Measurements from ENCODE around the gene CACNA2D4. TPM values are rescaled to one million over a fixed set of nuclear protein-coding genes. Genes with fewer than 3 reads are reported as not detected.

The CACNA2D4 gene
- total RNA-seq, 1 donor from 2014 or later: 8.6 TPM

GRCh38 chr12:1933342-1934051 lies 15.0 kb upstream of the CACNA2D4 start:
- no peak for DNase-seq (ENCODE audit: low spot score)

DNA sequence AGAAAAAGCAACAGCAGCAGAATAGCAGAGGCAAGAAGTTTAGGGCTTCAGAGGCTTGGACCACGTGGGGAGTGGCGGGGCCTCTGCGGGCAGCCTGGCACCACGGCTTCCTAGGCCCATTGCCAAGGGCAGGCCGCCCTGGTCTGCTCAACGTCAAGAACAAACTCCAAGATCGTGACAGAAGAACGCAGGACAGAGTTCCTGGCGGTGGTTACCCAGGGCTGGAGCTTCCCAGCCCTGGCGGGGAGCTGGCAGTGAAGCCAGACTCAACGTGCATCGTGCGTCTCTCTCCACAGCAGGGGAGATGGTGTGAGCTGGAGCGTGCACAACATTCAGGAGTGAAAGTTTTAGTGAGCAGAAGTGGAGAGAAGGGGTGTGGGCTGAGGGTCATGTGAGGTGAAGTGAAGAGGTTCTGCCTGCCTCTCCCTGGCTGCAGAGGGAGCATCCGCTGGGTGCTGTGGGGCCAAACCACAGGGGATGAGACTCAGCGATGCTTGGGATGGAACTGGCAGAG lies 13.9 kb upstream of the CACNA2D4 start:
- DNase-seq (ENCODE audit: low spot score): peak; percentile 71

GRCh38 chr12:1931642-1932041 lies 13.2 kb upstream of the CACNA2D4 start:
- no peak for DNase-seq (ENCODE audit: low spot score)

GRCh38 chr12:1930803-1931597 lies 12.5 kb upstream of the CACNA2D4 start:
- DNase-seq (ENCODE audit: low spot score): no peak

GRCh38 chr12:1929985-1930802 lies 11.7 kb upstream of the CACNA2D4 start:
- no peak for DNase-seq (ENCODE audit: low spot score)

DNA sequence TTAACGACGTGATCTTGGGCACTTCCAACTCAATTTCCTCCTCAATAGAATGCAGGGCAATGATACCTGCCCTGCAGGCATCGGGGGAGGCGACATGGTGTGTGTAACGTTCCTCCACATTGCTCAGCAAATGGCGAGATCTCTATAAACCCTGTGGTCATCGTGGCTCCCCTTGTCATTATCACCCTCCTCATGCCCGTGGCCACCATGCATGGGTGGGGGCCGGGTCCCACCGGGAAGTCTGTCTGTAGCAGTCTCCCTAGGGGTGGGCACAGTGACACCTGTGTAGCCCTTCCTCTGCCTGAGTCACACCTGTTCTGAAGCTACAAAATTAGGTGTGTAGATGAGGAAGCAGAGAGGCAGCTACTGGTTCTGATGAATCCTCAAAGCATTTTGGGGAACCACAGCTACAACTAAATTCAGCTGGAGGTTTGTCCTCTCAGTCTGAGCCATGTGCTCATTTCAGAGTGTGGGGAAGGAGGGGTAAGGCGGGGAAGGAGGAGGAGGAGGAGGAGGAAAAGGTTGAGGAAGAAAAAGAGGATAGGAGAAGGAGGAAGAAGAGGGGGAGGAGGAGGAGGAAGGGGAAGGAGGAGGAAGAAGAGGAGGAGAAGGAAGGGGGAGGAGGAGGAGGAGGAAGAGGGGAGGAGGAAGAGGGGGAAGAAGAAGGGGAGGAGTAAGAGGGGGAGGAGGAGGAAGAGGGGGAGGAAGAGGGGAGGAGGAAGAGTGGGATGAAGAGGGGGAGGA lies 11.0 kb upstream of the CACNA2D4 start:
- DNase-seq (ENCODE audit: low spot score): no peak

- no peak for DNase-seq (ENCODE audit: low spot score)
Measured at GRCh38 chr12:1928439-1929121, 10.1 kb upstream of the CACNA2D4 start.

- DNase-seq (ENCODE audit: low spot score): peak; percentile 58
Measured at GRCh38 chr12:1927751-1928351, 9.4 kb upstream of the CACNA2D4 start.

GRCh38 chr12:1927051-1927680 lies 8.7 kb upstream of the CACNA2D4 start:
- DNase-seq (ENCODE audit: low spot score): no peak

GRCh38 chr12:1926251-1926657 lies 7.8 kb upstream of the CACNA2D4 start:
- no peak for DNase-seq (ENCODE audit: low spot score)

DNA sequence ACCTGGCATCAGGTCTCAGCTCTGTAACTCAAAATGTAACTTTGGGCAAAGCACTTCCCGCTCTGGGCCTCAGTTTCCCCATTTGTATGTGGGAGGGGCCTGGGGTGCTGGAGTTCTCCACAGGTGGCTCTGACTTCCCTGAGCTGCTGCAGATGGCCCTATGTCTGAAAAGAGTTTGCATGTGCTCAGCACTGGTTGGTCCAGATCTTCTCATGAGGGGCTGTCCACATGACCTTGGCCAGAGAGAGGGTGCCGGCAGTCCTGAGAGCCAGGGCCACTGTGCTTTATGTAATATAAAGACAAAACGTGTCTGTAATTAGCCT lies 7.2 kb upstream of the CACNA2D4 start:
- no peak for DNase-seq (ENCODE audit: low spot score)

- no peak for DNase-seq (ENCODE audit: low spot score)
Measured at GRCh38 chr12:1924996-1925683, 6.7 kb upstream of the CACNA2D4 start.

- DNase-seq (ENCODE audit: low spot score): no peak
Measured at GRCh38 chr12:1922985-1923384, 4.5 kb upstream of the CACNA2D4 start.

- DNase-seq (ENCODE audit: low spot score): no peak
Measured at GRCh38 chr12:1922075-1922709, 3.7 kb upstream of the CACNA2D4 start.

DNA sequence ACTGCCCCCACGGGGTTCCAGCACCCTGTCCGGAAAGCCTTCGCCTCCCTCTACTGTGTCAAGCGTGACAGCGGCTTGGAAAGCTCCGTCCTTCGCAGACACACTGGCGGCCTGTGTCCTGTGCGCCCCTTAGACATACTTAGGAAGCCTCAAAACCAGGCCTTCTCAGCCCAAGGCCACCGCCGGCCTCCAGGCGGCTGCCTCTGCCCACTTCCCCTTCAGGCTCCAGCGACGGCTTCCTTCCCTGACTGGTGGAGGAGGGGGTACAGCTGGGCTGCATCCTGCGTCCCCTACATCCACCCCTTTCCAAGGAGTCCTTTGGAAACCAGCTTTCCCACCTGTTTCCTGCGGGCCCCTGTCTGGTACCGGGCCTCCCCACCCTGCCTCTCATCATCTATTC lies 2.5 kb upstream of the CACNA2D4 start:
- no peak for DNase-seq (ENCODE audit: low spot score)

DNA sequence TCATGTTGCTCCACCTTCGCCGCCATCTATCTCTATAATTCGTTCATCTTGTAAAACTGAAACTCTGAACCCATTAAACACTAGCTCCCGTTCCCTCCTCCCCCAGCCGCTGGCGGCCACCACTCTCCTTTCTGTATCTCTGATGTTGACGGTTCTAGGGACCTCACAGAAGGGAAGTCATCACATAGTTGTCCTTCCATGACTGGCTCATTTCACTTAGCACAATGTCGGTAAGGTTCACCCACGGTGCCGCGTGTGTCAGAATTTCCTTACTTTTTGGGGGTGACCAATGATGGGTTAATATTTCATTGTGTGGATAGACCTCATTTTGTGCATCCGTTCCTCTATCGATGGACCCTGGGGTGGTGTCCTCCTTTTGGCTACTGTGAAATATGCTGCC lies 2.0 kb upstream of the CACNA2D4 start:
- no peak for DNase-seq (ENCODE audit: low spot score)

DNA sequence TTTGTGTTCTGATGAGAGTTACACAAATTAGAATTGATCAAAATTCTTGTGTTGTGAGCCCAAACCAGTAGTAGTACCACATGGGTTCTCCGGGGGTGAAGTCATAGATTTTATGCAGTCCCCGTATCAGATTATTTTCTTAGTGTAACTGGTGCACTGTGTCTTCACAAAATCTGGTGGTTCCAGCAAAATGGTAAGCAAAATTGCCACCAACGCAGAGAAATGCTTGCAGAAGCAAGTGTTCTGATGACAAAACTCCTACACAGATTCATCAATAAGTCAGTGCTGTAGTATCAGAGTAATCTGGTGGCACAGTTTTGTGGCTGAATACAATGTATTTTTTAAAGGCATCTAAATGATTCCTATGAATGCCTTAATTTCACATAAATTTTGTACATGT lies 1.3 kb upstream of the CACNA2D4 start:
- DNase-seq (ENCODE audit: low spot score): no peak

- no peak for DNase-seq (ENCODE audit: low spot score)
Measured at GRCh38 chr12:1919284-1919683, 832 bp upstream of the CACNA2D4 start.

GRCh38 chr12:1918884-1919236 lies 408 bp upstream of the CACNA2D4 start:
- no peak for DNase-seq (ENCODE audit: low spot score)
